GM19193 (cell line): Measurements from ENCODE around the gene TNP2.

Source experiments
- POLR2A ChIP-seq: IDR thresholded peaks from 4 replicates; pipeline ENCODE4 v1.6.1; 2011; ENCODE audit not compliant: insufficient read depth, insufficient read length; ENCODE audit errors: extremely low read depth

TNP2 gene

DNA sequence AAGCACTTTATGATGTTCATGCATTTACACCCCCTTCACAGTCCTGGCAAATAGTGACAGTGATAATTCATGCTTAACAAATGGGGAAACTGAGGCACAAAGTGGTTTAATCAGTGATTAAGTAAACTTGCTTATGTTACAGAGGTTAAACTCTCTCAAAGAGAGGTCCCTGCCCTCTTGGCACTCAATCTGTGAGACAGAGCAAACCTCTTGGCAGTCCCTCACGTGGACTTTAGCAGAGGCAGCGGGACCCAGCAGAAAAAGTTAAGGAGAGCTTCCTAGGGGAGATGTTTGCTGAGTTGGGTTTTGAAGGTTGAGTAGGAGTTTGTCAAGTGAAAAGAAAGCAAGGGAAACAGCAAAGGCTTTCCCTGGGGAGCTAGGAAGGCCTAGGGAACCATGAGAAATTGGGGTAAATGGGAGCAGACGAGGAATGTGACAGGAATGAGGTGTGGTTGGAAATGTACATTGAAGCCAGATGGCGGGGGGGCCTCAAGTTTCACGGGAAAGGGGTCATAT, 23.8 kb downstream of the TNP2 start:
- no peak for TF ChIP-seq POLR2A

DNA sequence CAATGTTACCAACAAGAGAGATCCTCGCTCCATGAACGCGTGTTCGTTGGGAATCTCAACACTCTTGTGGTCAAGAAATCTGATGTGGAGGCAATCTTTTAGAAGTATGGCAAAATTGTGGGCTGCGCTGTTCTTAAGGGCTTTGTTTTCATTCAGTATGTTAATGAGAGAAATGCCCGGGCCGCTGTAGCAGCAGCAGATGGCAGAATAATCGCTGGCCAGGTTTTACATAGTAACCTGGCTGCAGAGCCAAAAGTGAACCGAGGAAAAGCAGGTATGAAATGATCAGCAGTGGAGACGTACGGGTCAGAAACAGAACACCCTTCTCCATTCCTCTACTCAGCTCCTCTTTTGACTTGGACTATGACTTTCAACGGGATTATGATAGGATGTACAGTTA, 26.5 kb downstream of the TNP2 start:
- no peak for TF ChIP-seq POLR2A

DNA sequence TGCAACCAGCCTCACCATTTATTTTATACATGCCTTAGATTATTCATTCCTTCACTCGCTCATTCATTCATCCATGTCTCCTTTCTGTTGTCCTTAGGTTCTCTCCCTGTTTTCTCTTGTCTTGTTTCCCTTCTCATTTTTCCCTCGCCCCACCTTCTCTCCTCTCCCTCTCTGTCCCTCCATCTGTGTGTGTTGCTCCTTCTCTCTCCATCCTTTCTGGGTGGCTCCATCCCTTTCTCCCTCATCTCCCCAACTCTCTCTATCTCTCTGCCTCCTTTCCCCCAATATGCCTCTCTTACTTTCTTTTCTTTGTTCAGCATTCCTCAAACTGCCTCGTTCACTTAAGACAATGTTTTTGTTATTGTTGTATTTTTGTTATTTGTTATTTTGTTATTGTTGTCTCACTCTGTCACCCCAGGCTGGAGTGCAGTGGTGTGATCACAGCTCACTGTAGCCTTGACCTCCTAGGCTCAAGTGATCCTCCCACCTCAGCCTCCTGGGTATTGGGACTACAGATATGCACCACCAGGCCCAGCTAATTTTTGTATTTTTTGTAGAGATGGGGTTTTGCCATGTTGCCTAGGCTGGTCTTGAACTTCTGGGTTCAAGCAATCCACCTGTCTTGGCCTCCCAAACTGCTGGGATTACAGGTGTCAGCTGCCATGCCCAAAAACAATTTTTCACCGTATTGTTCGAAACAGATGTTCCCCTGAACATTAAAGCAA, 27.5 kb downstream of the TNP2 start:
- TF ChIP-seq POLR2A = no peak

DNA sequence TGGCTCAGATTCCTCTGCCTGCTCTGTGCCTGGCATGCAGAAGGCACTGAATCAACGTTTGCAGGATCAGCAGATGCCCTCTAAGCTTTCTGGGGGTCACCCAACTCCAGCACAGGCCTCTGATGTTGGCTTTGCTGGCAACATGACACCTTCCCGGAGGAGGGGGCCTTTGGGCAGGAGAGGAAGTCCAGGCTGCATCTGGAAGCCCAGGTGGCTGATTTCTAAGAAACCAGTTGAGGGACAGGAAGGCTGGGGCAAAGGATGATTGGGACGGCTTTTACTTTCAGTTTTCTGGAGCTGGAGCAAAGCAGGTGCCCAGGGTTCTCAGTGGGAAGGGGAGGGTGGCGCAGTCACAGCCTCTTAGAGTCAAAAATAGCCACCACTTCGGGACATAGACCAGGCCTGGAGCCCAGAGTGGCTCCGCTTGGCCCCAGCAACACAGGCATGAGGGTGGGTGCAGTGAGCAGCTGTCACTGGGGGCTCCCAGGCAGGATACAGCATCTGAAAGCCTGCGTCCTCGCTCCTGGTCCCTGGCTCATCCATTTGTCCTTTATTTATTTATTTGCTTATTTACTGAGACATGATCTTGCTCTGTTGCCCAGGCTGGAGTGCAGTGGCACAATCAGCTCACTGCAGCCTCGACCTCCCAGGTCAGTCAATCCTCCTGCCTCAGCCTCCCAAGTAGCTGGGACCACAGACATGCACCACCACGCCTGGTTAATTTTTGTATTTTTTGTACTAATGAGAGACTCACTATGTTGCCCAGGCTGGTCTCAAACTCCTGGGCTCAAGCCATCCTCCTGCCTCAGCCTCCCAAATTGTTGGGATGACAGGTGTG, 28.3 kb downstream of the TNP2 start:
- no peak for TF ChIP-seq POLR2A

DNA sequence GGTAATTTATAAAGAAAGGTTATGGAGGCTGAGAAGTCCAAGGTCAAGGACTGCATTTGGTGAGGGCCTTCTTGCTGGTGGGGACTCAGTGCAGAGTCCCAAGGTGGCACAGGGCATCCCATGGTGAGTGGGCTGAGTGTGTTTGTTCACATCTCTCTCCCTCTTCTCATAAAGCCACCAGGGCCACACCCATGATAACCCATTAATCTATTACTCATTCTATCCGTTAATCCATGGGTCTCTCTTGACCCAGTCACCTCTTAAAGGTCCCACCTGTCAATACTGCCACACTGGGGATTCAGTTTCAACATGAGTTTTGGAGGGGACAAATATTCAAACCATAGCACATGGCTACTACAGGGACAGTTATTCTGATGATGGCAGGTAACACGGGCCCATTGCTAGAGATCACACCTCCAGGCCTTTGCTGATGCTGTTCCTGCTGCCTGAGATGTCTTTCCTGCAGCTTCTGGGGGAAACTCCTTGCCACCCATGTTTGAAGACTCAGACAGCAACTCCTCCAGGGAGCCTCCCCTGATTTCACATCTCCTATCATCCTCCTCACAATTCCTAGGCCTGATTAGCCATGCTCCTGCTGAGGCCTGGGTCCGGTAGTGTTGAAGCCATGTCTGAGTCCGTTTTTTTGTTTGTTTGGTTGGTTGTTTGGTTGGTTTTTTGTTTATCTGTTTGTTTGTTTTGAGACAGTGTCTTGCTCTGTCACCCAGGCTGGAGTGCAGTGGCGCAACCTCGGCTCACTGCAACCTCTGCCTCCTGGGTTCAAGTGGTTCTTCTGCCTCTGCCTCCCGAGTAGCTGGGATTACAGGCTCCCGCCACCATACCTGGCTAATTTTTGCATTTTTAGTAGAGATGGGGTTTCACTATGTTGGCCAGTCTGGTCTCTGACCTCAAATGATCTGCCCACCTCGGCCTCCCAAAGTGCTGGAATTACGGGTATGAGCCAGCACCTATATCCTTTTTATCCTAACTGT, 29.2 kb downstream of the TNP2 start:
- no peak for TF ChIP-seq POLR2A

DNA sequence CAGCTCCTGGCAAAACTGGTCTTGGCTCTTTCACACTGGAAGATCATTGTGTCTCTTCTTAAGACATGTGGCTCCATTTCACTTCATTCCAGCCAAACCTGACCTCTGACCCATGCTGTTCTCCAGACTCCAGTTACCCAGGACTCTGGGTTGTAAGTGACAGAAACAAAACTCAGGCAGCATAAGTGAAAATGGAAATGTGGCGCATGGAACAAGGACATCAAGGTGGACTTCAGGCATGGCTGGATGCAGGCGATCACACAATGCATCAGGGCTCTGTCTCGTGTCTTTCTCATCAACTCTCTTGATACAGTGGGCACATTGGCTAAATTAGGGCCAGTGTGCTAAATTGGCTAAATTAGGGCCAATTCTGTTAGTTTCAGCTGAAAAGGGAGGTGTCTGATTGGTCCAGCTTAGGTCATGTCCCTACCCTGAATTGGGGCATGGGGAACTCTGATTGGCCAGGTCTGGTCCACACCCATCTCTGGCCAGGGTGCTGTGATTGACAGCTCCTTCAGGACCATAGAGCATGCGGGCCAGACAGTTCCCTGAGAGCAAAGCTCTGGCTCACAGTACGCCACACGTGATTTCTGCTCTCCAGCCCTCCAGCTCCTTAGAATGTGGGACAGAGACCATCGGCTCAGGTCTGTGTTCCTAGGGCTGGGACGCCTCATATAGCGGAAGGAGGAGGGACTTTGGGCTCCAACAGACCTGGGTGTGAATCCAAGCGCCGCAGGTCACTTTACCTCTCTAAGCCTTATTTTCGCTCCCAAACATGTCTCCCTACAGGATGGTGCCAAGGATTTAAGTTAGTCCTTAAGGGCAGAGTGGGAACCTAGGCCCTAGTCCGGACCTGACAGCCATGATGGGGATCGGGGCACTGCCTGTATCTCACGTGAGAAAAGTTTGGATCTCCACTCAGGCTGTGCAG, 30.6 kb downstream of the TNP2 start:
- no peak for TF ChIP-seq POLR2A

DNA sequence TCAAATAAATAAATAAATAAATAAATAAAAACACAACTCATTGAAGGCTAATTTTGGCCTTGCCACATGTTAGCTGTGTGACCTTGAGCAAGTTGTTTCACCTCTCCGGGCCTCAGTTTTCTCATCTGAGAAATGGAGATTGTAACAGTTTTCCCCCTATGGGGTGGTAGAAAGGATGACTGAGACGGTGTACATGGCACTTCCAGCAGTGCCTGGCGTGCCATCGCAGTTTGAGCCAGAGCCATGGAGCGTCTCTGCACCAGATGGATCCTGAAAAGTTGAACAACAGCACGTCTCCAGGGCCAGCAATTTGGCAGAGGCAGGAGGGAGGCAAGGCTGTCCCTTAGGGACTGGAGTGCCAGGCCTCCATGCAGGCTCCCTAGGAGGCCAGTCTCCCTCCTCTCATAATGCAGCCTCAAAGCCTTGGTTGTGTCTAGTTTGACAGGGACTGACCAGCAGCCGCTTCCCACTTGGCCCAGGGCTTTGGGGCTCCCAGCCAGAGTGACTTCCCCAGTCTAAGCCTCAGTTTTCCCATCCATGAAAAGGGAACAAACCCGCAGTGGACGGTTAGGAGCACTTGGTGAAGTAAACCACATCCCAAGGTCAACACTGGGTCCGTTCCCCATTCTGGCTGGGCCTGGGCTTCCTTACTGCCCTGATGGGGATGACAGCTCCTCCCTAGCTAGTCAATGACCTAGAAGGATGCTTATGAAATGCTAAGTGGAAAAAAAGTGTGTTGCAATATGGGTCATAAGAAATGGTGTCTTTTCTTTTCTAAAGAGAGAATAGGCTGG, 32.5 kb downstream of the TNP2 start:
- TF ChIP-seq POLR2A = no peak

DNA sequence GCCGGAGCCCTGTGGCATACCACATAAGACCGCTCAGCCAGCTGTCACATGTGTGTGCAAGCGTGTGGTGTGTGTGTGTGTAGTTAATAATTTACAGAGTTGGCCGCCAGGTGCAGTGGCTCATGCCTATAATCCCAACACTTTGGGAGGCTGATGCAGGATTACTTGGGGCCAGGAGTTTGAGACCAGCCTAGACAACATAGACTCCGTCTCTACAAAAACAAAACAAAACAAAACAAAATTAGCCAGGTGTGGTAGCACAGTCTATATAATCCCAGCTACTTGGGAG, 33.5 kb downstream of the TNP2 start:
- TF ChIP-seq POLR2A = no peak

DNA sequence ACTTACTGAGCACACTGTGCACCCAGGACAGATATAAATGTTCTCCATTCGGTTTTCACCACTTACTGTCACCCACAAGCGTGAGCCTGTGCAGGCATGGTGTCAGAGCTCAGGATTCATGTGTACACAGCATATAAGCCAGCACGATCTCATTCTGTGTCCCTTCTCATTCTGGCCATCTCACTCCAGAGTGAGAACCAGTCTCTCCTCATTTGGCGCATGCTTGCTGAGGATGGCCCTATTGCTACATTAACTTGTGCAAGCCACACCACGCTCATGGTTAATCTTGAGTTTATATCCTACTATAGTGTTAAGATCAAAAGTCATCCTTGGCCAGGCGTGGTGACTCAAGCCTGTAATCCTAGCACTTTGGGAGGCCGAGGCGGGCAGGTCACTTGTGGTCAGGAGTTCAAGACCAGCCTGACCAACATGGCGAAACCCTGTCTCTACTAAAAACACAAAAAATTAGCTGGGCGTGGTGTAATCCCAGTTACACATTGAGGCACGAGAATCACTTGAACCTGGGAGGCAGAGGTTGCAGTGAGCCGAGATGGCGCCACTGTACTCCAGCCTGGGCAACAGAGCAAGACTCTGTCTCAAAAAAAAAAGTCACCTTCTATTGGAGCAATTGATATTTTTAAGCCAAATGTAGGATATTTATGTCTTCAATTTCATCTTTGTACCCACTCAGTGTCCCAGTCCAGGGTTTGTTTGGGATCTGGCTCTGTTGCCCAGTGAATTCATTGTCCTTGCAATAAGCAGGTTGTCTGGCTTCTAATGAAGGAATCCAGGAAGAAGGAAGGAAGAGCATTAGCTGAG, 34.0 kb downstream of the TNP2 start:
- no peak for TF ChIP-seq POLR2A

DNA sequence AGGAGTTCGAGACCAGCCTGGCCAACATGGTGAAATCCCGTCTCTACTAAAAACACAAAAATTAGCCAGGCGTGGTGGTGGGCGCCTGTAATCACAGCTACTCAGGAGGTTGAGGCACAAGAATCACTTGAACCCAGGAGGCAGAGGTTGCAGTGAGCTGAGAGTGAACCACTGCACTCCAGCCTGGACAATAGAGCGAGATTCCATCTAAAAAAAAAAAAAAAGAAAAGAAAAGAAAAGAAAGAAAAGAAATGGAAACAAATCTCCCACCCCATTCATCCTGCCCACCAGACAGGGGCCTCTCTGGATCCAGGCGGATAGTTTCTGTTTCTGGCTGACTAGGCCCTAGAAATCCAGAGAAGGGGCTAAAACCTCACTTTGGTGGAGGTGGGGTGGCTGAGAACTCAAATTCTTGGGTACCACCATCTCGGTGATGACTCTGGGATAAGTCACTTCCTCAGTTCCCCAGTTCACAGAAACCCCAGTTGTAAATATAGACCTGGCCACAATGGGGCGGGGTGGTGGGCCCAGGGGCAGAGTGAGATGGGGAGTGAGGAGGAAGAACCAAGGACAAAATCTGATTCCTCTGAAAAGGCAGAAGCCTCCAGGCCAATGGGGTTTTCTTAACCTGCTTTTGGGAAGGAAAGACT, 35.3 kb downstream of the TNP2 start:
- no peak for TF ChIP-seq POLR2A

DNA sequence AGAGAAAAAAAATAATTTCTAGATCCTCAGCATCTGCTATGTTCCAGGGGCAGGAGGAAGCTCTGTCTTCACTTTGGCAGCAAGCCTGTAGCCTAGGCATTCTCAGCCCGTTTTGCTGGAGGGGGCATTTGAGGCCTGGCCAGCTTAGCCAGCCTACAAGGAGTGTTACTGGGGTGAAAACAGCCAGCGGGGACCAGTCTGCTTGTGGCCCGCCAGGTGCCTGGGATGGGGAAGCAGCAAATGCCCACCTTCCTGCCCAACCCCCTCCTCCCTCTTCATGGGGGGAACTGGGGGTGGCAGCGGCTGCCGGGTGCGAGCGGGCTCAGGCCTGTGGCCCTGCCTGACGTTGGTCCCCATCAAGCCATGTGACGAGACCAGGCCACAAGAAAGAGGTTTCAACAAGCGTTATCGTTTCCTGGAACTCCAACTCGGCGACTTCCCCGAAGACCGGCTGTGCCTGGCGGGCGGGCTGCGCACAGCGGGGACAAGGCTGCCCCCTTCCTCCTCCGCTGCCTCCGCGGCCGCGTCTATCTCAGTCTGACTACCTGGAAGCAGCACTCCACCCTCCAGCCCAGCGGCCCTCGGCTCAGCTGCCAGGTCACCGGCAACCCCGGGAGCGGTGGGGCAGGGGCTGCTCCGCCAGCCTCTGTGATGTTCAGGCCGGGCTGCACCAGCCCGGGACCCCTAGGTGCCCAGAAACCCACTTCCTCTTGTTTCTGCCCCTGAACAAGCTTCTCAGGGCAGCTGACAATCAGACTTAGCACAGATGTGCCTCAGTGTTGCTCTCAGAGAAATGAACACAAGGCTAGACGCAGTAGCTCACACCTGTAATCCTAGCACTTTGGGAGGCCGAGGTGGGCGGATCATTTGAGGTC, 36.0 kb downstream of the TNP2 start:
- TF ChIP-seq POLR2A = peak; percentile 51
